ENCODE measurements around the gene LHX8. TPM values are rescaled to one million over a fixed set of nuclear protein-coding genes. Genes with fewer than 3 reads are reported as not detected.

Gene LHX8
- total and polyA plus RNA-seq, 2 donors (not counting 3 experiments of a cell fraction or from before 2014, with no cell fraction given) = not detected

Small RNAs within 50 kb of the gene (small RNA-seq; reads per million reads assigned to genes)
- gene RNU6-622P (ENCODE audit: insufficient read depth, insufficient read length, low read depth, low replicate concordance) = not detected
